ENCODE data around the gene SLC31A2.

DNA sequence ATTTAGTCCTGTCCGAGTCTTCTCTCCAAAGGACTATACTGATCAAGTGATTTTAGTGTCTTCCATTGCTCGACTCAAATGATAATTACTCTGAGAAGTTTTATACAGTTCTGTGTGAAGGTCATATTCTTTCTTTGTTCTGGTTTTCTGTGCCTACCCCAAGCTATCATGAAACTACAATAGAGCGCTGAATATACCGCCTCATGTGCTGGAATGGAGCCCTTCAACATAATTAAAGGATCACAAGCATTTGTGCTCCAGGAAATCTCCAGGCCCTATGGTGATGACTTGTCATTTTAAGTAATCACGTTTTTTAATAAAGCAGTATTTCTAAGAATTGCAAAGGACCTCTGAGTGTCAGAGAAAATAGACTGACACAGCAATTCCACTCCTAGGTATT lies 10.9 kb upstream of the SLC31A2 start:
- TF ChIP-seq, protein P1, sequence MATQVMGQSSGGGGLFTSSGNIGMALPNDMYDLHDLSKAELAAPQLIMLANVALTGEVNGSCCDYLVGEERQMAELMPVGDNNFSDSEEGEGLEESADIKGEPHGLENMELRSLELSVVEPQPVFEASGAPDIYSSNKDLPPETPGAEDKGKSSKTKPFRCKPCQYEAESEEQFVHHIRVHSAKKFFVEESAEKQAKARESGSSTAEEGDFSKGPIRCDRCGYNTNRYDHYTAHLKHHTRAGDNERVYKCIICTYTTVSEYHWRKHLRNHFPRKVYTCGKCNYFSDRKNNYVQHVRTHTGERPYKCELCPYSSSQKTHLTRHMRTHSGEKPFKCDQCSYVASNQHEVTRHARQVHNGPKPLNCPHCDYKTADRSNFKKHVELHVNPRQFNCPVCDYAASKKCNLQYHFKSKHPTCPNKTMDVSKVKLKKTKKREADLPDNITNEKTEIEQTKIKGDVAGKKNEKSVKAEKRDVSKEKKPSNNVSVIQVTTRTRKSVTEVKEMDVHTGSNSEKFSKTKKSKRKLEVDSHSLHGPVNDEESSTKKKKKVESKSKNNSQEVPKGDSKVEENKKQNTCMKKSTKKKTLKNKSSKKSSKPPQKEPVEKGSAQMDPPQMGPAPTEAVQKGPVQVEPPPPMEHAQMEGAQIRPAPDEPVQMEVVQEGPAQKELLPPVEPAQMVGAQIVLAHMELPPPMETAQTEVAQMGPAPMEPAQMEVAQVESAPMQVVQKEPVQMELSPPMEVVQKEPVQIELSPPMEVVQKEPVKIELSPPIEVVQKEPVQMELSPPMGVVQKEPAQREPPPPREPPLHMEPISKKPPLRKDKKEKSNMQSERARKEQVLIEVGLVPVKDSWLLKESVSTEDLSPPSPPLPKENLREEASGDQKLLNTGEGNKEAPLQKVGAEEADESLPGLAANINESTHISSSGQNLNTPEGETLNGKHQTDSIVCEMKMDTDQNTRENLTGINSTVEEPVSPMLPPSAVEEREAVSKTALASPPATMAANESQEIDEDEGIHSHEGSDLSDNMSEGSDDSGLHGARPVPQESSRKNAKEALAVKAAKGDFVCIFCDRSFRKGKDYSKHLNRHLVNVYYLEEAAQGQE (IDR thresholded peaks at IDR 0.05; ENCODE audit: insufficient read depth in 1 of 2, low read depth in 2 of 2, low read length in 2 of 2) = no peak
- TF ChIP-seq POLR2AphosphoS5 (IDR thresholded peaks at IDR 0.05; ENCODE audit: low read depth, low read length) (no peak), TAF1 (IDR thresholded peaks at IDR 0.05; ENCODE audit: borderline replicate concordance, insufficient read depth, low read length) (no peak), SIN3A (IDR thresholded peaks at IDR 0.05; ENCODE audit: borderline replicate concordance, insufficient read depth, low read length) (no peak), FOXP2 (optimal IDR thresholded peaks at IDR 0.05; ENCODE audit: borderline replicate concordance, extremely low read depth, extremely low read length, insufficient read depth) (no peak)

Measured in PFSK-1 (cell line).